Epithelial cell of proximal tubule (primary cell): Measurements from ENCODE around the gene TMEM131L. TPM values are rescaled to one million over a fixed set of nuclear protein-coding genes. Genes with fewer than 3 reads are reported as not detected.

Experiments used
- DNase-seq: peaks from one replicate; pipeline ENCODE4 v3.0.0-alpha.2; 2011; ENCODE audit warnings: low read depth
- H3K4me3 ChIP-seq: 2 replicates; pipeline ENCODE4 v1.5.1; 2011; ENCODE audit warnings: low read depth, mild to moderate bottlenecking, low read length
- CTCF ChIP-seq: conservative IDR thresholded peaks from 2 replicates; pipeline ENCODE4 v1.5.1; 2012; ENCODE audit warnings: low read depth, mild to moderate bottlenecking, low read length
- total RNA-seq: library from RNA; depleted of rRNA; stranded (reverse); fragments of >200 nt; gene quantifications from 2 replicates; pipeline ENCODE4 v1.2.3, GENCODE V29; 2015

The TMEM131L gene
- total RNA-seq, 1 donor from 2014 or later = 4.5 TPM

- no peak for TF ChIP-seq CTCF
- DNase-seq = no peak
- no peak overlapping the region for H3K4me3 ChIP-seq
These were observed 22.1 kb downstream of the TMEM131L start for GRCh38 chr4:153488006-153488891.

- TF ChIP-seq CTCF = no peak
- H3K4me3 ChIP-seq = no peak overlapping the region
- no peak for DNase-seq
These were observed 23.8 kb downstream of the TMEM131L start for GRCh38 chr4:153489856-153490558.

GRCh38 chr4:153490985-153491483 is 24.9 kb downstream of the TMEM131L start:
- TF ChIP-seq CTCF = no peak
- H3K4me3 ChIP-seq = no peak overlapping the region
- no peak for DNase-seq

- TF ChIP-seq CTCF = no peak
- H3K4me3 ChIP-seq = no peak overlapping the region
- no peak for DNase-seq
These were observed 28.4 kb downstream of the TMEM131L start for GRCh38 chr4:153494562-153494961.

GRCh38 chr4:153495480-153496193 is 29.5 kb downstream of the TMEM131L start:
- H3K4me3 ChIP-seq = no peak overlapping the region
- no peak for DNase-seq
- TF ChIP-seq CTCF = no peak

- no peak for TF ChIP-seq CTCF
- H3K4me3 ChIP-seq = no peak overlapping the region
- DNase-seq = peak; percentile 33
These were observed 31.0 kb downstream of the TMEM131L start for GRCh38 chr4:153497091-153497531.
